NOMO-1 (cell line): ENCODE measurements around the gene MAGI2.
A peak's percentile ranks its signal among the peaks of the same experiment; 100 is the strongest.
"Not testable (repeated sequence)": the region's sequence is repeated elsewhere in the genome, so short reads cannot be mapped to it uniquely, and the experiment has no call there.

Experiments used
- DNase-seq, 2 experiments: peaks; one replicate each; lab custom pipeline; 2025; ENCODE audit not compliant: unreplicated experiment in 2 of 2; lab: John Stamatoyannopoulos, UW

The MAGI2 gene

DNA sequence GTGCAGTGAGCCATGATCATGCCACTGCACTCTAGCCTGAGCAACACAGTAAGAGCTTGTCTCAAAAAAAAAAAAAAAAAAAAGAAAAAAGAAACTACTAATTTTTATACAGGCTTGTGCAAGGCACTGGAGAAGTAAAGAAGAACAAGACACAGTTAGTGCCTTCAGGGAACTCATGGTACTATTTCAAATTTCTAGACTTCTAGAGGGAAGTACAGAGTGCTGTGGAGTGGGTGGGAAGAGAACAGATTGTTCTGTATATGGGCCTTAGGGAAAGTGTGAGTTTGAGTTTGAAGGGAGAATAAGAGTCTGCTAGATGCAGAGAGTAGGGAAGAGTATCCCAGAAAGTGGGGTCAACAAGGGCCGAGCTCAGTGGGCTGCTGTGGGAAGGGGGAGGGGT is 1420.1 kb downstream of the MAGI2 start:
- no peak for DNase-seq

DNA sequence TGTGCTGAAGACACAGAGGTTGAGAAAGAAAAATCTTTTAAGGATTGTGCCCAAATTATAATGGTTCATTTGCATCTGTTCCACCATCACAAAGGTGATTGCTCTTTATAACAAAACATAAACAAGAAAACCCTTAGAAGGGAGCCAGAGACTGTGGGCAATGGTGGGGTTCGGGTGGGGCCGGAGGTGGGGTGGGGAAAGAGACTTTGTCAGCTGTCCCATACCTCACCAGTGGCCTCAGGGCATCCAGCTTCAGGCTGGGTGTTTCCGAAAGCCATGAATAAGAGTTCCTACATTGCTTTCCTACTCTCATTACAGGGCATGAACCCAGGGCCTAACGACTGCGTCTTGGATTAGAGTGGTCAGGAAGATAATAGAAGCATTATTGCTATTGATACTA is 1427.0 kb downstream of the MAGI2 start:
- DNase-seq: no peak

DNA sequence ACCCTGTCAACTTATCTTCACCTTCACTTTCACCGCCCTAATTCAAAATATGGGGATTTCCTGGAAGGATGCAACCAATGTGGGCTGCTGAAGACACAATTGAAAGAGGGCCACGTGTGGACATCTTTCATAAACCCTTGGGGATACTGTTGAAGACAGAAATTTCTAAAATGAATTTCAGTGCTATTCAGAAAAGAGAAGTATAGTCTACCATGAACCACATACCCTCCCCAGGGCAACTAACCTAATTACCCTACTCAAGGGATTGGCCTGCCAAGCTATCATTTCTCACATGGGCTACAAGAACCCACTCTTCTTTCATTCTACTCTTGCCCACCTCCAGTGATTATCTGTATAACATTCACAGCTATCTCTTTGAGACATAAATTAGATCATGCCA is 1428.9 kb downstream of the MAGI2 start:
- no peak for DNase-seq

DNA sequence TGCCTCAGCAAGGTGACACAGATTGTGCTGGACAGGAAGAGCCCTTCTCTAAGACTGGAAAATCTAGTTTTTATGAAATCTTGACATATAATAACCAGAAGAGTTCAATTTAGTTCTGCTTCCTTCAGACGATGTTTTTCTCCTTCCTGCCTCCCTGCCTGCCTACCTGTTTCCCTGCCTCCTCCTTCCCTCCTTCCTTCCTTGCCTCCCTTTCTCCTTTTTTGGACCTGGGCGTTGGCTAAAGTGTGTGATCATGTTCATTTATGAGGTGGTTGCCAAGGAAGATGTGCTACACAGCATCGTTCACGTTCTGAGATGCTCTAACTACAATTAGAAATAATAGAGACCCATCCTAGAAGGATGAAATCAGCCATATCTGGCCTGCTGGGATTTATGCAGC is 1430.3 kb downstream of the MAGI2 start:
- DNase-seq: no peak

DNA sequence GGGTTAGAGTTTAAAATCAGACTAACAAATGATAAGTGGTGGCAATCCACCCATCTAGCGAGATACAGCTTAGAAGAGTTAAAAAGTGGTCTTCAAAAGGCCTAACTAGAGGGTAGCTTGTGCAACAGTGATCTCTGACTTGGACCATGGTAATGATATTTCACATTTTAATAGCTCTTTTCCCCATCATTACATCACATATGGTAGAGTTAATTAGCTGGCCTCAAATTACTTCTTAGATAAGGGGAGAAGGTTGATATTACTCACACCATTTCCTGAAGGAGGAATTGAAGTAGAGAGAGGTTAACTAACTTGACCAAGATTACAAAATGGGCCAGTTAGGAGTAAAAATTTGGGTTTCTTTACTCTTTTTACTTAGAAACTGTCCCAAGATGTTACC is 1431.3 kb downstream of the MAGI2 start:
- DNase-seq: peak; percentile 15 to 49

DNA sequence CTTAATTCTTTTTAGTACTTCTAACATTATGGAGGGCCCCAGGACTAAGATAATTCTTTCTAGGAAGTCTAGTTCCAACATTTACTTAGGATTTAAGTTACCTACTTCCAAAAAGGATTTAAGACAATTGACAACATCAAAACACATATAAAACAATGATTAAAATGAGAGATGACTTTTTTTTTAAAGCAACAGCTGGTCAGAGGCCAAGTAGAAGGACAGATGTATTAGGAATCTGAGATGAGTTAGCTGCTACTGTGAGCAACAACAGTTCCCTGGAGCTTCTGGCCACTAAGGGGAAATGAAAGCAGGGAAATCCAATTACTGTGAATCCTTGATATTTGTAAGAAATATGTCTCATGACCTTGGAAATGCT is 1432.6 kb downstream of the MAGI2 start:
- peak; percentile 40 to 75 for DNase-seq

DNA sequence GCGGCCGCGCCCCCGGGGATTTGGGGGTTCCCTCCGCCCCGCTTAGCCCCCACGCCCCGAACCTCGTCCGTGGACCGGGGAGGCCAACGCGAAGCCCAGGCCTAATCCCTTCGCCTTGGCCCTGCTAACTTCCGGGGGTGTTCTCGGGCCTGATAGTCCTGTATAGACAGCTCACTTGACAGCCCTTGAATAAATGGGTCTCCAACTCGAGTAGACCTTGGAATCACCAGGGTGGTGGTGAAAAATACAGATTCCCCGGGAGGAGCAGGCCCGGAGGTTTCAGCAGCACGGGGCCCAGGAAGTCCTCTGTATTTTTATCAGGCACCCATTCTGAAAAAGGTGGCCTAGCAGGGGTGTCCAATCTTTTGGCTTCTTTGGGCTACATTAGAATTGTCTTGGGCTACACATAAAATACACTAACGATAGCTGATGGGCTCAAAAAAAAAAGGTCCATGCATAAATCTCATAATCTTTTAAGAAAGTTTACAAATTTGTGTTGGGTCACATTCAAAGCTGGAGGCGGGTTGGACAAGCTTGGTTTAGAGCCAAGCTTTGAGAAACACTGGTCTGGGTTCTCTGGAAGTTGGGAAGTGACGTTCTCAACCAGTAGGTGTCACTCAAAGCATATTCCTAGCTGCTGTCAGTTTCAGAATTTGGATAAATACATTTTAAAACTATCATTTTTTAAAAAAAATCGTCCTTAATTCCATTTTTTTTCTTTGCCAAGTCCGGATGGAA is 1433.2 kb downstream of the MAGI2 start:
- peak; percentile 71 to 87 for DNase-seq

DNA sequence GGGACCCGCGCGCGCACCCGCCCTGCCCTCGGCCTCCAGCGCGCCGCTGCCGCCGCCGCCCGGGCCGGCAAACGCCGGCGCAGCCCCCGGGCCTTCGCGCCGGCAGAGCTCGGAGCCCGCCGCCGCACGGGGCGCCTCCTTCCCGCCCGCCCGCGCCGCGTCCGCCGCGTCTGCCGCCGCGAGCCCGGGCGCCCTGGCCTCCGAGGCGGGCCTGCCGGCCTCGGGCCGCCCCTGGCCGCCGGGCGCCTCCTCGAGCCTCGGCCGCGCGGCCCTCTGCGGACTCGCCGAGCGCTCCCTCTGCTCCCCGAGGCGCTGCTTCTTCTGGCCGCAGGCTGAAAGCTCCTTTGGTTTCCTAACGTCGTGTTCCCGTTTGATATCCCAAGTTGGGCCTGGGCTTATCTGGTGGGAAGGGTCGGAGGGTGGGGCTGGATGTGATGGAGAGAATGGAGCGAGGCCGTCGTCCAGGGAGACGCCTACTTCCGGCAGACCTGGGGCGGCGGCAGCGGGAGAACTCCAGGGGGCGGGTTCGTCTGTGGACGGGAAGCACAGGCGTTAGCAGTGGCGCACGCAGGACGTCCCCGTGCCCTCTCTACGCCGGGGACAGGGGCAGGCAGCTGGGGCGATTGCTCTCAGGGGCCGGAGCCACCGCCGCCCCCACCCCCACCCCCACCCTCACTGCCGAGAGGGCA is 1433.9 kb downstream of the MAGI2 start:
- DNase-seq: peak; percentile 87 to 91

DNA sequence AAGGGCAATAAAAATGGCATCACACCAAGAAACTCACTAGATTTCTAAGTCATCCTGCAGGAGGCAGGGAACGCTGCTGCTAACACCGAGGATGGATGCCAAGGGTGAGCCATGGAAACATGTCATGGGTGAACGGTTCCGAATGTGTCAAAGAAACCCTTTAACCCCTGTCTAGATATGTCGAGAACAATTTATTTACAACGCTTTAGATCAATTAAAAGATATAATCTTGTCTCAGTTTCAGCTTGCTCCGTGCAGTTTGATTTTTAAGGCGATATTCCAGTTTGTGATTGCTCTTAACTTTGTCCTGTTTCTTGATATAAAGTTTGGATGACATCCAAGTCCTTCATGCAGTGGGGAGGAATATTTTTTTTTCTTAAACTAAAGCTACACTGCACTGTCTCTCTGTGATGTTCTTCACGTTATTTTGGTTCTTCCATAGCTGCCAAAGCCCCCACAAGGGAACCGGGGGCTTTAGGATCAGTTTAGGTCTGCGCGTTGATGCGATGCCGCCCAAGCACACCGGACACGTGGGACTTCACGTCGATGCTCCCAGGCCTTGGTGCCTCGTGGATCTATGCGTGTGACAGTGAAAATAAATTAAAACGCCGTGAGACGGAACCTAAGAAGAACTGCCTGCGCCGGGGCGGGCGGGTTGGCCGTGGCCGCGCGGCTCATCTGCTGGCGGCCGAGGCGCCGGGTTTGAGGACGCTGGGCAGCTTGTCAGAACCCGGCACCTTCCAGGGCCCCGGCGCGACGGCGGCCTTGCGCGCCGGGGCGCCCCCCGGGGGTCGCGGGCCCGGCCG is 1434.6 kb downstream of the MAGI2 start:
- DNase-seq: peak; percentile 47 to 51

DNA sequence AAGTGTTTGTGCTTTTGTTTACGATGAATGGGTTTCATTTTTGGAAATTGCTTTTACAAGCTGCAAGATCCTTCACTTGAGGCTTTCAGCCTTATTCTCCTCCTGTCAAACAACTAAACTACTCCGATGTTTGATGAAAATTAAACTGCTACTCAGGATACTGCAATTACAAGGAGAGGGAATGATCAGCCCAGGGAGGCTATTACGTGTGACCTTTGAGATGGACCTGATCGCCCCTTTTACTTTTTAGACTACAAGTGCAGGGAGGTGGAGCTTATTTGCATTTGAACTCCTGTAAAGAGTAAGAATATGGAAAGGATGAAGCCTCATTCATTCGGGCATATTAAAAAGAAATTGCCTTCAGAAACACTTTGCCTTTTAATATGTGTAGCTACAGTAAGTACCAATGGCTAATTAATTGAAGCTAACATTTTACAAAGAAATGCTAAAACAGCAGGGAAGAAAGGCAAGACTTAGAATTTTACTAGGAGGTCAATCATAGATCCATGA is 1435.8 kb downstream of the MAGI2 start:
- no peak for DNase-seq

DNA sequence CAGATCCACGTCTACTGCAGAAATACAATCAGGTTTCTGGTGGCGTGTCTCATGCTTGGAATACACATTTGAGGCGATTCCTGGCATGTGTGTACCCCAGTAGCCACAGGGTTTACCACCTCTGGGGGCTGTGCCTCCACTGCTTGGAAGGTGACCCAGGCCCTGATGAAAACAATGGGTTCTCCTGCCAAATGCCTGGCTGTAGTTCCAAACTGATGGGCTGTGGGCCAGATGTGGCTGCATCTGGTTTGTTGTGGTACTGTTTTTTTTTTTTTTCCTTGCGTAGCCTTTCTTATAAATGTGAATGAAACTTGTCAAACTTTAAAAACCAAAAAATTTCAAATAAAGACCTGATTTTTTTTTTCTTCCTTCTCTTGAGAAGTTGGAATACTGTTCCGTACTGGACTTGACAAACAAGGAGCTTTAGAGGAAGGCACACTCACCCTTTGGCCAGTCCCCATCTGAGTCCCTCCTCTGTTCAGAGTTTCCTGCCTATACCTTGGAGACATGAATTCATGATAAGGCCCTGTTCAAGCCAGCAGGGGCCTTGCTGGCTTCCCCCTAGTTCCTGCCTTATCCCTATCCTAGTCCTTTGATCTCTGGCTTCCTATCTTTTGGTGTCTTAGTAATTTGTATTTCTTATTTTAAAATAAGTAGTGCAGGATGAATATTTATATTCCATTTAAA is 1437.8 kb downstream of the MAGI2 start:
- DNase-seq: no peak

DNA sequence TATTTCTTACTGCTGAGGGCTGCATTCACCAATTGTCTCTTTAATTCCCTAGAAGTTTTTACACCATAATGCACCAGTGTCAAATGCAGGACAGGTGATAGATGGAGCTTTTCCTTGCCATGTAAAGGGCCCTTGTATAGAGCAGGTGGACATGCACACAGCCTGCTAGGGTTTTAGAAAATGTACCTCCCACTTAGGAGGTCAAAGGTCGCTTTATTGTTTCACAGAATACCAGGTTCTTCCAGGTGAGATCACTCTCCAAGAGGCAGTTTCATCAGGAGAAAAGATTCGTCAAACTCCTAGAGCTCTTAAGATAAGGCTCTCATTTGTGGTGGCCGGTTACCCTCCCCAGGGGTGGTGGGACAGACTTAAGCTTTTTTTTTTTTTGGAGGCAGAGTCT is 1439.1 kb downstream of the MAGI2 start:
- no peak for DNase-seq

DNA sequence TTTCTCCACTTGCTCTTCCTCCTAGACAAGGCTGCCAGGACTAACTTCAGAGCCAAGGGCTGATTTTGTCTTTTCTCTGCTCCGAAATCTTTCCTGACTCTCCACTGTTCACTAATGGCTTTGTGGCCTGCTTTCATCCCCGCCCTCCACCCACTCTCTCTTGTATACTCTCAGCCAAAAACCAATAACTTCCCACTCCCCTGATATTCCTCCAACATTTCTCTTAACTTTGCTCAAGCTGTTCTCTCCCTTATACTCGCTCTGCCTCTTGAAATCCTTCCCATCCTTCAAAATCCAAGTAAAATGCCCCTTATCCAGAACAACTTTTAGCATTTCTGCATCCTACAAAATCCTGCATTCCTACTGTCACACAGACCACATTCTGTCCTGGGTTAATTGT is 1440.1 kb downstream of the MAGI2 start:
- no peak for DNase-seq

DNA sequence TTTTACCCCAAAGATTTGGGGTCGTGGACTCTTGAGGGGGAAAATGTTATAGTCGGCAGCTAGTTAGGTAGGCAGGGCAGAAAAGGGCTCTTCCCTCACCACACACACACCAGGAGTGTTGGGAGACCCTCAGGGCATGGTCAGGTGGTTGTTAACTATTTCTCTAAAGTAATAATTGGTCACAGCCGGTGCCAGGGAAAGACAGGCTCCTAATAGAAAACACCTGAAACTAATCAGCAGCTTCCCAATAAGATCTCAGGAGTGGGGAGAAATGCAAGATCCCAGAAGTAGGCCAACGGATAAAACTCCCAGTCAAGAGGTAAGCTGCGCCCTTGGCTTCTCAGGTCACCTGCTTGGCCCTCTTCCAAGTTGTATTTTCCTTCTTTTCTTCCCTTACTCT is 1441.8 kb downstream of the MAGI2 start:
- no peak for DNase-seq

DNA sequence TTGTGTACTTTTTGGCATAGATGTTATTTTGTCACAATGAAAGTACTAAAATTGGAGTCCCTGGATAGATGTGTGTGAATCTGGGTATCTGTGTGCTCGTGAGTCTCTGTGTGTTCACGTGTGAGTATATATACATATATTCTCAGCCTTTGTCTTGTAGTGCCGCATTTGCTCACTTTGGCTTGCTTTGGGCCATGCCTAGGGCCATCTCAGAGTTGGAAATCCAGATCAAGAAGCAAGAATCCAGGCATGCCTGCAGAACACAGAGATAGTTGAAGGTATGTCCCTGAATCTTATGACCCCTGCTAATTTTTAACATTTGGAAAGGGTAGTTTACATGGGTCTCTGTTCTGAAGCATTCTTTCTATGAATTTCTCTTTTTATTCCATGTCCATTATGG is 1446.2 kb downstream of the MAGI2 start:
- DNase-seq: no peak

DNA sequence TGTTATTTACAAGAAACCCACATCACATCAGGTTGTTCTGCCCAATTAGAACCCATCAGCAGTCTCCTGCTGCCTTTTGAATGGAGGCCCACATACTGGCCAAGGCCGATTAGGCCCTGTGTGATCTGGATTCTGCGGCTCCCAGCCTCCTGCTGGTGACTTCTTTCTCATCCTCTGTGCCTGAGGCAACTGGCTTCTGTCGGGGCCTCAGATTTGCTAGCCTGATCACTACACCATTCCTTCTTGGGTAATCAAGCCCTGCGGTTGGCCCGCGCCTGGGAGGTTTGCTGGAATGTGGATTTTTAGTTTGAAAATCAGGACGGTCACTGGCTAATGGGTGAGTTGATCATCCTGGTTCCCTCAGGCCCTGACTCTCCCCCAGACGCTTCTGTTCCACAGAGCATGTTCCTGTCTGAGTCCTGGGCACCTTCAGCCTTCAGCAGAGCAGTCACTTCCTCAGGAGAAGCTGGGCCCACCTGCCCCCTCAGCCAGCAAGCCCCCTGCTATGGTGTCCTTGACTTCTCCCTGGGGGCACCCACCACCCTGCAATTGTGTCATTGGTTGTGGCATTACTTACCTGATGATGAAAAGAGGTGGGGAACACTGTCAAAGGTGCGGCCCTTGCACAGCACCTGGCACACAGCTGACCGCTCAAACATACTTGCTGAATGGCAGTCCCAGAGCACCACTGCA is 1447.3 kb downstream of the MAGI2 start:
- no peak for DNase-seq

DNA sequence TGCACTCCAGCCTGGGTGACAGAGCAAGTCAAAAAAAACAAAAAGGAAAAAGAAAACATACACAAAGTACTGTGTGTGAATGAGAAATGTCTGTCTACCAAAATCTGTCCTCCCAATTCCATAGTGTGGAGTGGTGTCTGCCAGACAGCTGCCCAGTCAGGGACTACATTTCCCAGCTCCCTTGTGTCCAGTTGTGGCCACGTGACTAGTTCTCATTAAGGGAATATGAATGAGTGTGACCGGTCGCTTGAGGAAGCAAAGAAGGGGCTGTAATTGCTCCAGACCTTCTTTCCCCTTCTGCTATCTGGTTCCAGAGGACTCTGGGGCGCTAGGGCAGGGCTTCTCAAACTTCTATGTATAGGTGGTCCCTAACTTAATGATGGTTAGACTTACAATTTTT is 1450.8 kb downstream of the MAGI2 start:
- no peak for DNase-seq

DNA sequence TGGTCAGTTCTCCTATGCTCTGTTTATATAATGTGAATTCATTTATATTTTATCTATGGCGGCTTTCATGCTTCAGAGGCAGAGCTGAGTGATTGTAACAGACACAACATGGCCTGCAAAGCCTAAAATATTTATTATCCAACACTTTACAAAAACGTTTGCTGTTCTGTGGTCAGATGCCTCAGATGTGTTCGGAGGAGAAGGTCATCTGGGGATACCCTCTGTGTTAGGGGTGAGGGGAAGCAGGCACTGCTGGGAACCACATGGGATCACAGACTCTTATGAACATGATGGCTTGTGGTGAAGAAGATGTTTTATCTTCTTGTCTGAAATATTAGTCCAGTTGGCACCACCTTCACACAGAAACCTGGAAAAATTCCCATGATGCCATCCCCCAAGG is 1451.4 kb downstream of the MAGI2 start:
- DNase-seq: no peak

DNA sequence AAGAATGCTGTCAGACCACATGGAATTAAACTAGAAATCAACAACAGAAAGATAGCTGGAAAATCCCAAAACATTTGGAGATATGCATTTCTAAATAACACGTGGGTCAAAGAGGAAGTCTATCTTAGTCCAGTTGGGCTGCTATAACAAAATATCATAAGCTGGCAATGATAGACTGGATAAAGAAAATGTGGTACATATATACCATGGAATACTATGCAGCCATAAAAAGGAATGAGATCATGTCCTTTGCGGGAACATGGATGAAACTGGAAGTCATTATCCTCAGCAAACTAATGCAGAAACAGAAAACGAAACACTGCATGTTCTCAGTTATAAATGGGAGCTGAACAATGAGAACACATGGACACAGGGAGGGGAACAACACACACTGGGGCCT is 1454.3 kb downstream of the MAGI2 start:
- DNase-seq: not testable (repeated sequence)

DNA sequence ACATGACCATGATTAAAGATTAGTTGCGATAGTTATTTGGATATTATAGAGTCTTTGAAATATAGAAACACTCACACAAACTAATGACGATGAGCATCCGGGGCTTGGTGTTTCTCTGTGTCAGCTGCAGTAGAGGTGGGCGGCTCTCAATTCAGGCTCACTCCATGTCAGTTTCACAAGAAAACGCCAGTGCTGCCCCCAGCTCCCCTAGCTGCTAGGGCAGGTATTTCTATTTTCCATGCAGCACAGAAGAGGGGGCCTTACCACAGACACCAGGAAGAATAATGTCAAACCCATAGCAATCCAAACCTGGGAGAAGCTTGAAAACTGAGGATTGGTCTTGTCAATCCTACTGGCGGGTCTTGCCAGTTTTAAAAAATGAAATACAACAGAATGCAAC is 1457.8 kb downstream of the MAGI2 start:
- no peak for DNase-seq
